GM18907 (cell line): Measurements from ENCODE around the gene MACROD1.

Experiments used
- ATAC-seq: cut with Tn5 transposase; IDR thresholded peaks from one replicate; pipeline ENCODE4 v1.9.1; 2021; ENCODE audit warnings: mild to moderate bottlenecking, moderate library complexity; ENCODE audit not compliant: unreplicated experiment

MACROD1 gene

DNA sequence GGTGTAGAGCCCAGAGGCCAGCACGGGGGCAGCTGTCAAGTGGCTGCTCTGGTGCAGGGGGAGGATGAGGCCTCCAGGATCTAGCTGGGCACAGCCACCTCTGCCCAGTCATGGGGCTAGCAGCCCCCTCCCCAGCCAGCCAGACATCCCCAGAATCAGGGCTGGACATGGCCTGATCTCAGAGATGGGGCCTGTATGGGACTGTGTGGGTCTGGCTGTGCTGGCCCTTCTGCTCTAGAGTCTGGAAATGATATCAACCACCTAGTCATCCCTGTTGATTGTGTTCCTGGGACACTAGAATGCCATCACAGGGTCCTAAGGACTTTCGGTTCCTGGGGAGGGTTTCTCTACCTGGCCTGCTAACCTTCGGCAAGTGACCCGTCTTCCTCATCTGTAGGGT is 127.4 kb downstream of the MACROD1 start:
- no peak for ATAC-seq

- no peak for ATAC-seq
These were observed 128.8 kb downstream of the MACROD1 start for GRCh38 chr11:64037027-64037634.

DNA sequence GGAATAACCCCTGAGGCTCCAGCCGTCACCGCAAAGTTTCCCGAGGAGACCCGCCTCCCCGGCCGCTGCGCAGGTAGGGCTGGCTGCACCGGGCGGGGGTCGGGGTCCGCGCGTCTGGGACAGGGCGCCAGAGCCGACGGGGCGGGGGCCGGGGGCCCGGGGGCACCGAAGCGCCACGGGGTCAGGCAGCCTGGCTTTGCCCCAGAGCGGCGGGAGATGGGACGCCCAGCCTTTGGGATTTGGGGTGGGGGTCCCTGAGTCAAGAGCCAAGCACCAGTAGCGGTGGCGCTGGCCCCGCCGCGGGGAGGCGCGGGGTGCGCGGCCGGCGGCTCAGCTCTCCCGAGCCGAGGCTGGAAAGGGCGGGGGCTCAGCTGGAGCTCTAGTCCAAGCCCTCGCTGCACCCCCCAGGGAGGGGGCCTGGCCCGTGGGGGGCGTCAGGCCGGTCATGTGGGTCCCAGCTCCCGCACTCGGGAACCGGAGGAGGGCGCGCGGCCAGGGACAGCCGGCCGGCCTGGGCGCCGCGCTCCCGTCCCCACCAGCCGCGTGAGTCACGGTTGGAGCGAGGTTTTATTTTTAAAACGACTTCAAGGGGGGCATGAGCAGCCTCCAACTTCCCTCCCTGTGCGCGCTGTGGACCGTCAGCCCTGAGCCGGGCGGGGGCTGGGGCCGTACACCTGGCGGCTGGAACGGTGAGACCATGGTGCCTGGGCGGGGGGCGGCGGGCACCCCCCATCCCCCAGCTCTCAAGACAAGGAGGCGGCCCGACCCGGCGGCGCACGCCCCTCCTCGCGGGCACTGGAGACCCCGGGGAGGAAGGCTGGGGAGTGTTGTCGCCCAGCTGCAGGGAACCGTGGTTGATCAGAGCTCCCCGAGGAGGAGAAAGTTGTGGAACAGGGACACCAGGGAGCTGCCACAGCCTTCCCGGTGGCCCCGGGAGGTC is 129.6 kb downstream of the MACROD1 start:
- ATAC-seq, result no peak

DNA sequence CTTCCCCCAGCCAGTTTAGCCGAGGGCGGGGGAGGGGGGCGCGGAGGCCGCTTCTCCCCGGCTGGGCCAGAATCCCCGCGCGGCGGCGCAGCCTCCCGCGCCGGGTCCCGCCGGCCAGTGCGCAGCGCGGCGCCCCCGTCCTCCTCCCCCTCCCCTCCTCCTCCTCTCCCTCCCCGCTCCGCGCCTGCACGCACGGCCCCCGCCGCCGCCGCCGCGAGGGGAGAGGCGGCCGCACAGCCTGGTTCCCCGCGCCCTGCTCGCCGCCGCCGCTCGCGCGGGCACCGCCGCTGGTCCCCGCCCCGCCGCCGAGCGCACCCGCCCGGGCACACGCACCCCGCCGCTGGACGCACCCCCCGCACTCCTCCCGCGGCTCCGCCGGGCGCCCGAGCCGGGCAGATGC is 130.3 kb downstream of the MACROD1 start, which contains the start of gene FLRT1:
Gene FLRT1, plus strand, starts transcription at position 356 of the 400 bp plus-strand sequence. CDS start 80,337 bp downstream, outside the sequence.
- ATAC-seq, result no peak

- no peak for ATAC-seq
These were observed 130.8 kb downstream of the MACROD1 start for GRCh38 chr11:64035081-64035524.

- no peak for ATAC-seq
These were observed 131.5 kb downstream of the MACROD1 start for GRCh38 chr11:64034411-64034811.

GRCh38 chr11:64032050-64032449 is 133.9 kb downstream of the MACROD1 start:
- no peak for ATAC-seq

GRCh38 chr11:64031001-64031400 is 134.9 kb downstream of the MACROD1 start:
- no peak for ATAC-seq

GRCh38 chr11:64029773-64030172 is 136.1 kb downstream of the MACROD1 start:
- ATAC-seq, result no peak

- ATAC-seq, result no peak
These were observed 137.4 kb downstream of the MACROD1 start for GRCh38 chr11:64028398-64029115.

GRCh38 chr11:64027651-64028397 is 138.1 kb downstream of the MACROD1 start:
- no peak for ATAC-seq

DNA sequence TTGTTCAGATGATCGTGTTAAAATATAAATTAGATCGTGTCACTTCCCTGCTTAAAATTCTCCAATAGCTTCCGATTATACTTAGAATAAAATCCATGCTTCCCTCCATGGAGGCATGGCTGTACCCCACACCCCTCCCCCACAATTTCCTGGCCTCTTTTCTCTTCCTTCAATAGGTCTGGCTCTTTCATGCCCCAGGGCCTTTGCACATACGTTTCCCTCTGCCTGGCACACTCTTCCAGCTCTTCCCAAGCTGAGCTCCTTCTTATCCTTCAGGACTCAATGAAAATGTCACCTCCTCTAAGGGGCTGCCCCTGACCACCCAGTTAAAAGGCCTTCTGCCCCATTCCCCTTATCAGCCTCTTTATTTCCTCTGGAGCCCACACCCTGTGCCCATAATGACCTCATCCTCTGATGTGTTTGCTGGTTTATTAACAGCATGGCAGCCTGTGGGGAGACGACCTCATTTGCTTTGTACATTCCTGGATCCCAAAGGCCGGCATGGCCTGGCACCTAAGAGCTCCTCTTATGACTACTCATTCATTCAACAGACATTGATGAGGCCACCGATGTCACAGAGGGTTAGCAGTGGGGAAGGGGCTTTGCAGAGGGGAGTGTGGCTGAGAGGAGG is 139.2 kb downstream of the MACROD1 start:
- no peak for ATAC-seq

- ATAC-seq, result no peak
These were observed 140.7 kb downstream of the MACROD1 start for GRCh38 chr11:64025205-64025604.

GRCh38 chr11:64023712-64024710 is 141.9 kb downstream of the MACROD1 start:
- ATAC-seq, result no peak

DNA sequence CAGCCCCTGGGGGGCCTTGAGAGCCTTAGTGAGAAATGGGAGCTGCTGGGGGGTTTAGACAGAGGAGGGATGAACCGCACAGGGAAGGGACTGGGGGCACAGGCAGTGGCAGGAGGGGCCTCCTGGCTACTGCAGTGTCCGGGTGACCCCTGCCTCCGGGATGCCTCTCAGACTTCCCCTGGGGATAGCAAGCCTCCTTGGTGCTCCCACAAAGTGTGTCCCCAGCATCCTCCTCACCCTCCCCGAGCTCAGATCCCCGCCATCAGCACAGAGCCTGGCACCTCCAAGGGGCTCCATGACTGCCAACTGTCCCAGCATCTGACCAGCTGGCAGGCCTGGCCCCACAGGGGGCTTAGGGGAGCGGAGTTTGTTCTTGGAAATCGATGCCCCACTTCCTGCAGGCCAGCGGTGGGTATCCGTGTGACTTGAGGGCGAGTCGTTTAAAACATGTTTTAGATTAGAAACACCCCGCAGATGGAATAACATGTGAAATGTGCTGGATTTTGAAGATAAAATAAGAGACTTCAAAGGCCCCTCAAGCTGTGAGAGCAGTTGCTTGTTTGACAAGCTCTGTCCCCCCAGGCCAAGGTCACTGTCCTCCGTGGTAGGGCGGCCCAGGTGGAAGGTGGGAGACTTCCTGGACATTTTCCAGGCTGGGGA is 143.7 kb downstream of the MACROD1 start:
- ATAC-seq, result no peak

DNA sequence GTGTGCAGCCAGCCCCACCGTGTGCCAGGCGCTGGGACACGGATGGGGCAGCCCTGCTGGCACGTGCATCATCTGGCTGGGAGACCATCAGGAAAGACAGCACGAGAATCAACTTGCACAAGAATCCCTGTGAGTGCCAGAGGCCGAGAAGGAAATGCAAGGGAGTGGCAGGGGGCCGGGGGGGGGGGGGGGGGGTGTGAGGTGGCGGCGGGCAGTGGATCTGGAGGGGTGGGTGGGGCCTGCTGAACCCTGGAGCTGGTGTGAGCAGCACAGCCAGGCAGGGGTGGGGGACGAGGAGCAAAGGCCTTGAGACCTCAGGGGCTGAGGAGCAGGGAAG is 144.2 kb downstream of the MACROD1 start:
- no peak for ATAC-seq

DNA sequence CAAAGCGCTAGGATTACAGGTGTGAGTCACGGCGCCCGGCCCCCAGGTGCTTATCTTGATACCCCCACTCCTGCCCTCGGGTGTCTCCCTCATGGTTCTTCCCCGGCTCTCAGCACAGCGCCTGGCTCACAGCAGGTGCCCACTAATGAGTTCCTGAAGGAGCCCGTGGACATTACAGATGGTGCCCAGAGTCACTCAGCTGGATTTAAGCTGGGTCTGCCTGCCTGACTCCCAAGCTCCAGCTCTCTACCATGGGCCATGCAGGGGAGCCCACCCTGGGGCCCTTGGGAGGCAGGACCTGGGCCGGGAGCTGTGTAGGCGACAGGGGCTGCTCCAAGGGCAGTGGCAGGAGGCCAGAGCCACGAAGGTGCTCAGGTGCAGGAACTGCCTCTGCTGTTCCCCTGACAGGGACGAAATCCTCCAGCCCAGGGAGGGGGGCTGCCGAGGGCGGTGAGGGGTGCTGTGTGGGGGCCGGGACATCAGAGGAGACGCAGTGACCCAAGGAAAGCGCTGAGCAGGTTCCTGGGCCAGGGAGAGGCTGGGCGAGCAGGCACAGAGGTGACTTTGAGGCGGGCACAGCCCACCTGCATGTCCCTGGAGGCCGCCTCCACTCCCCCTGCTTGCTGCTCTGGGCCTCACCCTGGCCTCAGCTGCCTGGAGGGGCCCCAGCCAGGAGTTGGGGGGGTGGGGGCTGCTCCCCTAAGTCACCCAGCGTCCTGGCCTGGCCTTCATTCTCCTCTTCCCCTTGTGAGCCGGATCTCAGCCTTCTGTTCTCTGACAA is 144.7 kb downstream of the MACROD1 start:
- ATAC-seq, result no peak
